GM10266 (cell line): ENCODE measurements around the gene SOS1.

Source experiments
- DNase-seq: peaks from one replicate; pipeline ENCODE4 v3.0.0; 2012; ENCODE audit errors: extremely low spot score
- CTCF ChIP-seq: IDR thresholded peaks from 2 replicates; pipeline ENCODE4 v1.5.1; 2012; ENCODE audit warnings: mild to moderate bottlenecking, low read depth; ENCODE audit not compliant: control insufficient read depth, insufficient read depth; ENCODE audit errors: missing control alignments

The SOS1 gene

GRCh38 chr2:39154944-39155343 lies 34.1 kb upstream of the SOS1 start:
- no peak for TF ChIP-seq CTCF
- no peak for DNase-seq

GRCh38 chr2:39153312-39153711 lies 32.5 kb upstream of the SOS1 start:
- DNase-seq, result no peak
- no peak for TF ChIP-seq CTCF

- DNase-seq, result no peak
- TF ChIP-seq CTCF, result no peak
These were observed 31.7 kb upstream of the SOS1 start for GRCh38 chr2:39152504-39152903.

GRCh38 chr2:39150890-39151497 lies 30.1 kb upstream of the SOS1 start:
- no peak for DNase-seq
- no peak for TF ChIP-seq CTCF

- no peak for DNase-seq
- TF ChIP-seq CTCF, result no peak
These were observed 29.3 kb upstream of the SOS1 start for GRCh38 chr2:39150102-39150562.

GRCh38 chr2:39146630-39147029 lies 25.8 kb upstream of the SOS1 start:
- TF ChIP-seq CTCF, result no peak
- no peak for DNase-seq

GRCh38 chr2:39145906-39146421 lies 25.1 kb upstream of the SOS1 start:
- no peak for DNase-seq
- no peak for TF ChIP-seq CTCF
